ENCODE data around the gene PIP5K1A. TPM values are rescaled to one million over a fixed set of nuclear protein-coding genes. Genes with fewer than 3 reads are reported as not detected.
A peak's percentile ranks its signal among the peaks of the same experiment; 100 is the strongest.

The PIP5K1A gene
- total and polyA plus RNA-seq, 2 of the 8 experiments (the other 6 are each of a cell fraction or from before 2014, with no cell fraction given) = 87.5 to 105 TPM

DNA sequence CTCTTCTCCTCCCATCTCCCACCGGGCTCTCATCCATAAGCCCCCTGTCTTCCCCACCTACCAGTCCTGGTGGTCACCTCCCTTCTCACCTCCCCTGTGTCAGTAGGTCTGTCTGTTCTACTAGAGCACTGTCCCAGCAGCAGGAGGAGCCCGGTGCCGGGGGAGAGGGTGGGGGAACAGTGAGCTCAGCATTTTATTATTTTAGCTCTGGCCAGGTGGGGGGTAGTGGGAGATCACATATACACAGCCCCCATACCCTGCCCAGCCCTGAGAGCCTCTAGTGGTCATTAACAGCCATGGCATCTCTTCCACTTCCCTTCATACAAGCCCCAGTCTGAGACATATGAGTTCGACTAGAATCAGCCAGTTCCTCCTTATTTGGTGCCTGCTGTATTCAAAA is 22.5 kb upstream of the PIP5K1A start, which contains the start of gene TMOD4:
Gene TMOD4, minus strand, starts transcription at position 119 of the 400 bp plus-strand sequence. CDS start 1,106 bp downstream, outside the sequence.
- H2BK120ac ChIP-seq (replicated peaks; ENCODE audit: low read depth, low read length) = no peak within 1 kb of the TSS
- H3K27me3 ChIP-seq (replicated peaks in 1 of 4; ENCODE audit: control insufficient read depth in 3 of 4, extremely low read depth in 1 of 4, insufficient read depth in 3 of 4, low read length in 3 of 4) = no peaks in the 10 kb centered on the region
- CTCF ChIA-PET (ENCODE audit: partially characterized antibody) = interaction anchor here (0.7 to 3.1 kb wide), 24 partner anchors 9 to 429 kb away, joined by 3 to 16 read pairs (median 4); partner anchors contain the start of genes MLLT11, TNFAIP8L2 and VPS72
- no peaks in the 10 kb centered on the region for H3K9me3 ChIP-seq (ENCODE audit: insufficient read depth in 2 of 2, low read depth in 1 of 2, low read length in 1 of 2)
- H2AFZ ChIP-seq (ENCODE audit: low read length) = no peak within 1 kb of the TSS
- no peak within 1 kb of the TSS for H3K56ac ChIP-seq (replicated peaks; ENCODE audit: insufficient read length, low read depth, low read length)
- H3K18ac ChIP-seq (ENCODE audit: extremely low read depth, low read length) = no peak within 1 kb of the TSS
- no peak within 1 kb of the TSS for H3K4ac ChIP-seq (replicated peaks; ENCODE audit: insufficient read length, low read depth, low read length)
- no peak for FAIRE-seq
- no peak within 1 kb of the TSS for H3K23ac ChIP-seq (ENCODE audit: insufficient read length)
- no peak within 1 kb of the TSS for H2BK15ac ChIP-seq (ENCODE audit: low read length)
- H3K4me2 ChIP-seq (ENCODE audit: insufficient read depth in 1 of 2, low read depth in 2 of 2, low read length in 2 of 2) = no peak within 1 kb of the TSS
- H4K20me1 ChIP-seq (replicated peaks in 1 of 2; ENCODE audit: control insufficient read depth in 1 of 2, insufficient read depth in 2 of 2, low read length in 2 of 2) = no peaks in the 10 kb centered on the region
- H3K36me3 ChIP-seq (ENCODE audit: control insufficient read depth in 2 of 4, insufficient read depth in 4 of 4, low read length in 3 of 4) = peaks cover 9 to 48% (median 28%) of the 10 kb centered on the region in 4 experiments; a peak in 7 of 8 replicates
- no peak within 1 kb of the TSS for H3K9ac ChIP-seq (replicated peaks in 1 of 4; ENCODE audit: extremely low read depth in 1 of 4, low read depth in 3 of 4, low read length in 3 of 4)
- H3K79me1 ChIP-seq (ENCODE audit: low read depth, low read length) = no peaks in the 10 kb centered on the region
- H2BK12ac ChIP-seq (ENCODE audit: low read depth, low read length) = no peak within 1 kb of the TSS
- no peak within 1 kb of the TSS for H3K14ac ChIP-seq (ENCODE audit: insufficient read length)
- no peak within 1 kb of the TSS for H3K4me3 ChIP-seq (ENCODE audit: extremely low read depth in 1 of 4, insufficient read depth in 2 of 4, low read depth in 3 of 4, low read length in 4 of 4)
- H4K8ac ChIP-seq (ENCODE audit: extremely low read depth, insufficient read depth, low read length) = 0 out of 2 replicates have a peak within 1 kb of the TSS, but pooled peaks have one; percentile 40
- H3K27ac ChIP-seq (ENCODE audit: low read depth, low read length) = no peak within 1 kb of the TSS
- H3K23me2 ChIP-seq (ENCODE audit: low read depth, low read length) = no peaks in the 10 kb centered on the region
- WGBS, 2 experiments (ENCODE audit: extremely low coverage in 1 of 2, insufficient coverage in 1 of 2, insufficient read length in 1 of 2, insufficient replicate concordance in 2 of 2, low coverage in 1 of 2, low lambda C conversion rate in 2 of 2, missing lambda C conversion rate in 1 of 2) = 93% methylated on average over 4 of the region's 4 CpGs; no CpG with 5 or more reads in 1 of the 2 experiments
- no peak within 1 kb of the TSS for H2BK5ac ChIP-seq (ENCODE audit: low read depth, low read length)
- POLR2A ChIA-PET (ENCODE audit: partially characterized antibody) = interaction anchor here (1.8 kb wide), 2 partner anchors 9 to 14 kb away, joined by 8 to 9 read pairs; partner anchors contain the start of genes SCNM1 and VPS72
- no peaks in the 10 kb centered on the region for H3K4me1 ChIP-seq (replicated peaks in 1 of 4; ENCODE audit: control insufficient read depth in 3 of 4, insufficient read depth in 4 of 4, low read length in 3 of 4)
- no peak within 1 kb of the TSS for H2BK20ac ChIP-seq (ENCODE audit: low read length)
- H4K5ac ChIP-seq (ENCODE audit: insufficient read length, low read depth, low read length) = no peak within 1 kb of the TSS
- no peaks in the 10 kb centered on the region for H3K79me2 ChIP-seq (ENCODE audit: control insufficient read depth in 1 of 2, insufficient read depth in 2 of 2, low read length in 2 of 2)
- no peak within 1 kb of the TSS for H4K91ac ChIP-seq (replicated peaks; ENCODE audit: insufficient read length, low read length)
- H2AK5ac ChIP-seq (ENCODE audit: low read depth, low read length) = no peak within 1 kb of the TSS
- DNase-seq (ENCODE audit: low read depth in 1 of 2, low spot score in 2 of 2) = no peak
- TF ChIP-seq RAD21 (IDR thresholded peaks at IDR 0.05 in 1 of 2, conservative IDR thresholded peaks at IDR 0.05 in 1 of 2; ENCODE audit: low read depth in 2 of 2, low read length in 2 of 2) = peak; percentile 15 to 31; a peak in 1 of 4 replicates
- no peak for TF ChIP-seq SUZ12 (IDR thresholded peaks at IDR 0.05; ENCODE audit: low read length)

Data from H1 (cell line).